ENCODE measurements around the gene ADGRD1. TPM values are rescaled to one million over a fixed set of nuclear protein-coding genes. Genes with fewer than 3 reads are reported as not detected.

Gene ADGRD1
- total and polyA plus RNA-seq, 8 donors: 1.4 to 7.3 (median 5.2) TPM

- Histone ChIP-seq H3K27ac (no peak overlapping the region), H3K9me3 (no peaks in the 10 kb centered on the region), H3K27me3 (no peaks in the 10 kb centered on the region), H3K4me1 (no peaks in the 10 kb centered on the region), H3K4me3 (no peak overlapping the region), H3K36me3 (no peaks in the 10 kb centered on the region)
- DNase-seq (no peak), ATAC-seq (no peak), FAIRE-seq (no peak)
- WGBS, 2 donors: 91 to 98% methylated on average over 12 of the region's 12 CpGs
- intact Hi-C loops (cut with DNase I): no loop called here
- TF ChIP-seq CTCF (IDR thresholded peaks at IDR 0.05): no peak
Observed at GRCh38 chr12:130981911-130982310, 28.2 kb downstream of the ADGRD1 start.

- H3K4me3 ChIP-seq: no peak overlapping the region
- intact Hi-C loops (cut with DNase I): no loop called here
- DNase-seq (no peak), ATAC-seq (no peak), FAIRE-seq (no peak)
- TF ChIP-seq CTCF (IDR thresholded peaks at IDR 0.05): no peak
- WGBS, 2 donors: 72 to 74% methylated on average over 11 of the region's 11 CpGs
- no peaks in the 10 kb centered on the region for H3K4me1 ChIP-seq
- H3K9me3 ChIP-seq: no peaks in the 10 kb centered on the region
- H3K36me3 ChIP-seq: no peaks in the 10 kb centered on the region
- no peak overlapping the region for H3K27ac ChIP-seq
- H3K27me3 ChIP-seq: no peaks in the 10 kb centered on the region
Observed at GRCh38 chr12:130982565-130983225, 29.0 kb downstream of the ADGRD1 start.

- intact Hi-C loops (cut with DNase I): no loop called here
- FAIRE-seq (no peak), ATAC-seq (no peak), DNase-seq (no peak)
- Histone ChIP-seq H3K27ac (no peak overlapping the region), H3K4me1 (no peaks in the 10 kb centered on the region), H3K36me3 (no peaks in the 10 kb centered on the region), H3K9me3 (no peaks in the 10 kb centered on the region), H3K4me3 (no peak overlapping the region), H3K27me3 (no peaks in the 10 kb centered on the region)
- no peak for TF ChIP-seq CTCF (IDR thresholded peaks at IDR 0.05)
- 28 to 38% methylated on average over 7 of the region's 7 CpGs for WGBS, 2 donors
Observed at GRCh38 chr12:130983328-130984017, 29.8 kb downstream of the ADGRD1 start.

- Histone ChIP-seq H3K27me3 (no peaks in the 10 kb centered on the region), H3K36me3 (no peaks in the 10 kb centered on the region), H3K9me3 (no peaks in the 10 kb centered on the region), H3K4me1 (no peaks in the 10 kb centered on the region), H3K27ac (no peak overlapping the region), H3K4me3 (no peak overlapping the region)
- intact Hi-C loops (cut with DNase I): no loop called here
- TF ChIP-seq CTCF (IDR thresholded peaks at IDR 0.05): no peak
- no peak for FAIRE-seq
- 88 to 92% methylated on average over 12 of the region's 12 CpGs for WGBS, 2 donors
- DNase-seq: no peak
- ATAC-seq: no peak
Observed at GRCh38 chr12:130984183-130985058, 30.7 kb downstream of the ADGRD1 start.

All from pancreas (tissue), 10 donors.